GM18507 (cell line): ENCODE results near the gene NANOS2.

Source experiments
- DNase-seq: peaks from one replicate; pipeline ENCODE4 v3.0.0; 2011; ENCODE audit warnings: low read depth; ENCODE audit not compliant: insufficient read length; ENCODE audit errors: extremely low spot score
- FAIRE-seq: peaks from 2 replicates; lab custom pipeline; 2011; peaks lifted over from hg19 to GRCh38; lab: Jason Lieb, UNC

The NANOS2 gene

GRCh38 chr19:45913874-45914830 is at the start of gene NANOS2:
Gene NANOS2 (minus strand): TSS chr19:45914778. CDS start chr19:45914693, 85 bp downstream.
- DNase-seq (no peak), FAIRE-seq (no peak)

GRCh38 chr19:45962021-45962420 is 47.4 kb upstream of the NANOS2 start:
- no peak for FAIRE-seq
- no peak for DNase-seq

- FAIRE-seq, result no peak
- no peak for DNase-seq
Observed at GRCh38 chr19:45960595-45961235, 46.1 kb upstream of the NANOS2 start.

- FAIRE-seq (no peak), DNase-seq (no peak)
Observed at GRCh38 chr19:45959517-45960025, 45.0 kb upstream of the NANOS2 start.

DNA sequence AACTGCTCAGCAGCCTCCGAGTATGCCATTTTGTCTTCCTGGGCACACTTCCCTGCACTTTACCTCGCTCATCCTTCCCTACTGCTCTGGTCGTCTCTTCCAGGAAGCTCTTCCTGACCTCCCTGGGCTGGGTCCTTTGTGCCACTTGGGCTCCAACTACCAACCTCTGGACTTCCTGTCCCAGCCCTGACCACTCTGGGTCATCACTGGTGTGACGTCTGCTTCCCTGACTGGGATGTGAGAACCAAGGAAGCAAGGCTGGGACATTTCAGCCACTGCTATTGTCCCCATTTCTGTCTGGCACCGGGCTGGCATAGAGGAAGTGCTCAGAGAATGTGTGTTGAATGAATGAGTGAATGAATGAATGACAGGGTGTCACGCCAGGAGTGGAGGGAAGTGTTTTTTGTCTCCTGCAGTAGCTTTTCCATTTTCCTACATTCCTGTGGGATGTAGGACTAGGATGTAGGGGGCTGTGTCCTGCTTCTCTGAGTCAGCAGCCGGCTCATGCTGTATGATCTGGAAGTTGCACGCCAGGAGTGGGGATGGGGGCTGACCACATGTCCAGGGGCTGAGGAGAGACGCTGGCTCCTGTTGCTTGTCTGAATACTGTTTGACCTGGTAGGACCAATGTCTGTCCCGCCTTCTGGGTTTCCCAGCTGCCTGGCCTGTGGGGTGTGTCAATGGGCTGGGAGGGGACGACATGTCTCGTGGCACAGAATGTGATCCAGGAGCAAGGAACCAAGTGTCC is 44.4 kb upstream of the NANOS2 start:
- FAIRE-seq, result no peak
- DNase-seq, result no peak

- FAIRE-seq, result no peak
- DNase-seq, result no peak
Observed at GRCh38 chr19:45958320-45958719, 43.7 kb upstream of the NANOS2 start.

DNA sequence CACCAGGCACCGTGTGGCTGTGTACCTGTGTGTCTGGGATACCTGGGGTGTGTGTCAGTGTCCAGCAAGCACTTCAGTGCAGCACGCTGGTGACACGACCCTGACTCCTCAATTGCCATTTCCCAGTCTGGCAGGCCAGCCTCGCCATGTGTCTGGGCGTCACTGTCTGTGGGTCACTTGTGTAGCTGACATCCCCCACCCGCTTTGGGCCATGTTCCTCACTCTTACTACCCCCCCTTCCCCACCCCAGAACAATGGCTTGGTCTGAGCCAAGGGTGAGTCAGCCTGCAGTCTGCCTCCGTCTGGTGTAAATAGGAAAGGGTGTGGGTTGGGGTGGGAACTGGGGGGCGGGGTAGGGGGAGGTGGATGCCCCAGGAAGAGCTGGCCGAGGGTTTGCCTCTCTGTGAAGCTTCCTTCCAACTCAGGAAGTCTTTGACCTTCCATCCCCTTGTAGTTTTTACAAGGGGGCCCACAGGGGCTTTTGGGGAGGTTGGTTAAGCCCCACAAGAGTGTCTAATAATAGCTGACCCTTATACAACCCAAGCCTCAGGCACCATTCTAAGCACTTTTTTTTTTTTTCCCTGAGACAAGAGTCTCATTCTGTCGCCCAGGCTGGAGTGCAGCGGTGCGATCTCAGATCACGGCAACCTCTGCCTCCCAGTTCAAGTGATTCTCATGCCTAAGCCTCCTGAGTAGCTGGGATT is 41.5 kb upstream of the NANOS2 start:
- DNase-seq, result no peak
- no peak for FAIRE-seq

GRCh38 chr19:45954156-45954555 is 39.6 kb upstream of the NANOS2 start:
- no peak for FAIRE-seq
- no peak for DNase-seq

DNA sequence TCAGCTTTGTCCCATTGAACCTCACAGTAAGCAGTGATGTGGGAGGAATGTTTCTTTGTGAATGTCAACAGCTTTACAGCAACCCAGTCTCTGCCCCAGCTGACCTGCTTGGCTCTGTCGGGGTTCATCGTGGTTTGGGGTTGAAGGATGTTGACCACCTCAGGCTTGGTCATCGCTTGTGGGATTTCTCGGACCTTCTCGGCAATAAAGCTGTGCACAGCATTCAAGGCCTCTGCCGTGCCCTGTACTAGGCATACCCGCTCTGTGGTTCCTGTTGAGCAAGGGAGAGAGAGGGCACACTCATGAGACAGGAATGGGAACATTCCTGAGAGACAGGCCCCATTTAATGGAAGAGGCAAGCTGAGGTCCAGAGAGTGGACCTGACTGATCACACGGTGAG is 39.1 kb upstream of the NANOS2 start:
- no peak for FAIRE-seq
- no peak for DNase-seq

GRCh38 chr19:45952686-45953505 is 38.3 kb upstream of the NANOS2 start:
- DNase-seq (no peak), FAIRE-seq (no peak)

DNA sequence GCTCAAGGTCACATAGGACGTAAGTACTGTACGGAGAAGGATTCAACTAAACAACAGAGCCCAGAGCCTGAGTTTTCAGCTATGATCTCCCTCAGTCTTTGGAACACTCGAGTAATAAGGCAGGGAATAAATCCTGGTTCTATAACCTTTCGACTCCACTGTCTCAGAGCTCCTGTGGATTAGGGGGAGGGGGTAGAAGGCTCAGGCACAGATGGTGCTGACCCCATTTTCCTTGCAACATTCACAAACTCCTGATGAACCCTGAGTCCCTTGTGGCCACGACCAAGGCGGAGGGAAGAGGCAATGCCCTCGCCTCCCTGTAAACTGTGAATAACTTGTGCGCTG is 37.7 kb upstream of the NANOS2 start:
- no peak for FAIRE-seq

DNA sequence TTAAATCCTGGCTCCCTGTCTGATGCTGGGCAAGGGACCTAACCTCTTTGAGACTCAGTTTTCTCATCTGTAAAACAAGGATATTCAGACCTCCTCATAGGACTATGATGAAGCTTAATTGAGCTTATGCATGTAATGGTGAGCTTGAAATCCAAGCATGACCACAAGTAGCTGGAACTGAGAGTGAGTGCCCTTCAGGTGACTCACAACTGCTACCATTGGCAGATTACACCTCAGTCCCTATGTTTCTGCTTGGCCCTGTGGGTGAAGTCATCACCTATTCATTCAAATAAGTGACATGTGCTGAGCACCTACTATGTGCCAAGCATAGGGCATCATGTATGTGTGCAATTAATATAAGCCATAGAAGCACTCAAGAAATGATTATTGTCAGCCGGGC is 33.3 kb upstream of the NANOS2 start:
- FAIRE-seq, result no peak
- DNase-seq, result no peak

More for the DNA sequence above, 37.7 kb upstream of the NANOS2 start:
- no peak for DNase-seq

DNA sequence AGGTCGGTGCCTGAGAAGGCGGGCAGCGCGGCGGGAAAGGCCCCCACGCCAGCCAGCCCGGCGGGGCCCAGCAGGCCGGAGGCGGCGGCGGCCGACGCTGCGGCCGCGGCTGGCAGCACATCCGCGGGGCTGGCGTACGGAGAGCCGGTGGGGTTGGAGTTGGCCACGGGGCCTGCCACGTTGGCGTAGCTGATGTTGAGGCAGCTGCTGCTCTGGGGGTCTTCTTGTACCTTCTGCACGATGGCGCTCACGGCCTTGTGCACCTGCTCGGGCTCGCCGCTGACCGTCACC is 25.9 kb upstream of the NANOS2 start:
- no peak for DNase-seq
- FAIRE-seq, result no peak

GRCh38 chr19:45939792-45940514 is 25.4 kb upstream of the NANOS2 start:
- DNase-seq (no peak), FAIRE-seq (no peak)

DNA sequence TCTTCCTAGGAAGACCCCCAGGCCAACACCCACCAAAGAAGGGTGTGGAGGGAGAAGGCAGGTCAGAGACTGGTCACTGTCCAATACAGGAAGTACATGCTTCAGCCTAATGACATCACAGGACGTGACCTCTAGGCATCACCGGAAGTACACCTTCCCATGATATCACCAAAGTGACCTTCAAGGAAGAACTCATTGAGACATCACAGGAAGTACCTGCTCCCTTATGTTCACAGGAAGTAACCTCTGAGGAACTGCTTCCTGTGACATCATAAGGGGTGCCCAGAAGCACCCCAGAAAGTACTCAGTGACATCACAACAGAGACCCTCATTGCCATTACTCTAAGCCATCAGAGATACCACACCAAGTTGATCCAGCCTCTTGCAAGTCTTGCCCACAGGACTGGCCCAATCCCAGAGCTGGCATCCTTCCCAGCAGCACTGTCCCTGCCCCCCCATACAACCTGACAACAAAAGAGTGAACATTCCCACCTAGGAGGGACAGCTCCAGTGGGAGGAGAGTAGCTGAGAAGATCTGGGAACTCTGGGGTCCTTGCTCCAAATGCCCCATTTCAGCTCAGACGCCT is 24.2 kb upstream of the NANOS2 start:
- FAIRE-seq, result no peak
- no peak for DNase-seq

DNA sequence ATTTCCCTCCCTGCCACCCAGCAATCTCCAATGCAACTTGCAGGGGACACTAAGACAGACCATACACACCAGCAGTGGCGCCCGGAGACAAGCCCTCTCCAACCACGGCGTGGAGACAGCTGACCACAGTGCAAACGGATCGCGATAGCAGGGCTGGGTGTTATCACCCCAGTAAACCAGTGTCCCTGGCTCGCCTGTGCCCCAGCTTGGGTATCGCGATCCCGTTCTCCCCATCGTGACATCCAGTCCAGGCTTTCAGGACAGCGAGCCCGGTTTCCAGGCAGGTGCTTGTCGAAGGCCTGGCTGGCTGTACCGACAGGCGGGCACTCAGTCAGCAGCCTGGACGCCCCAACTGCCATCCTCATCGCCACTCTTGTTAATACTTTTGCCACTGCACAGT is 20.7 kb upstream of the NANOS2 start:
- FAIRE-seq (no peak), DNase-seq (no peak)

DNA sequence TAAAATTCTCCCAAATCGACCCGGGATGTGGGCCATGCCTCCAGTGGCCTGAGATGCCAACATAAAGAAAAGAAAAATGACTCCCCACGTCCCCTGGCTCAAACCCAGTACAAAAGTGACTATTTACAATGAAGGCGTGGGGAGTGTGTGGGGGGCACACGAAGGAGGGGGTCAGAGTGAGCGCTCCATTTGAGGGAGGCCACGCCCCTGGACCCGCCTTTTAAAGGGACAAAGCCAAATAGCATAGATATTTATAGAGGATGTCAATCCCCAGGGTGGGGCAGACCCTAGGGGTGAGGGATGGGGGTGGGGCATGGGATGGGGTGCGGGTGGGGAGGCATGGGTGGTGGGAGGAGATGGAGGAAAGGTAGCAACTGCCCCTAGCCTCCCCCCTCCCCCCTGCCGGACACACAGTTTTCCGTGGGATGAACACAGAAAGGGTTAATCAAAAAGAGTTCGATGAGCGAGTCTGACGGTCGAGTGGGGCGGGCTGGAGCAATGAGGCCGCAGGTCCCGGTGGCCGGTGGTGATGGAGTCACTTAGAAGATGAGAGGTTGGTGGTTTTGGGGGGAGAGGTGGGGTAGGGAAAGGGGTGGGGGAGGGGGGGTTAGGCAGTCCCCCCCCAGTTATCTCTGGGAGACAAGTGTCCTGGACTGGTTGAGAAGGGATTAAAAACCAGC is 20.1 kb upstream of the NANOS2 start:
- no peak for FAIRE-seq
- DNase-seq, result no peak
